Fibroblast of skin of abdomen (primary cell): ENCODE results near the gene CASR.

Experiments
- DNase-seq: peaks from one replicate; pipeline ENCODE4 v3.0.0-alpha.2; 2013

CASR gene

GRCh38 chr3:122310361-122310760 is 126.9 kb downstream of the CASR start:
- DNase-seq = no peak

- no peak for DNase-seq
Observed at GRCh38 chr3:122312826-122313225, 129.4 kb downstream of the CASR start.

DNA sequence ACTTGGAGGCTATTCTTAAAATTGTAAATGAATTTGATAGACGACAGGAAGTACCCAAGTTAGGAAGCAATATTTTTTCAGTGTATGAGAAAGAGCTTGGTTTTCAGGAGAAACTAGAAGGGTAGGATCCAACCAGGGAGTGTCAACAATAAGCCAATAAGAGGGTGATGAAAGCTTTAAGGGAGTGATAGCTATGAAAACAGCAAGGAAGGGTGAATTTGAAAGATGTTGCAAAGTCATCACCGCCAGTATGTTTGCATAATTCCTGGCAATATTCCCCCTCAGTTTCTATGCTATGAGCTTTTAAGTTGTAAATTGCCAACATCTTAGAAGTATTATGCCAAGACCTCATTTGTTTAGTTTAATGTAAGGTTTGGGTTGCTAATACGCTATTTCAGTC is 129.8 kb downstream of the CASR start:
- DNase-seq = no peak

DNA sequence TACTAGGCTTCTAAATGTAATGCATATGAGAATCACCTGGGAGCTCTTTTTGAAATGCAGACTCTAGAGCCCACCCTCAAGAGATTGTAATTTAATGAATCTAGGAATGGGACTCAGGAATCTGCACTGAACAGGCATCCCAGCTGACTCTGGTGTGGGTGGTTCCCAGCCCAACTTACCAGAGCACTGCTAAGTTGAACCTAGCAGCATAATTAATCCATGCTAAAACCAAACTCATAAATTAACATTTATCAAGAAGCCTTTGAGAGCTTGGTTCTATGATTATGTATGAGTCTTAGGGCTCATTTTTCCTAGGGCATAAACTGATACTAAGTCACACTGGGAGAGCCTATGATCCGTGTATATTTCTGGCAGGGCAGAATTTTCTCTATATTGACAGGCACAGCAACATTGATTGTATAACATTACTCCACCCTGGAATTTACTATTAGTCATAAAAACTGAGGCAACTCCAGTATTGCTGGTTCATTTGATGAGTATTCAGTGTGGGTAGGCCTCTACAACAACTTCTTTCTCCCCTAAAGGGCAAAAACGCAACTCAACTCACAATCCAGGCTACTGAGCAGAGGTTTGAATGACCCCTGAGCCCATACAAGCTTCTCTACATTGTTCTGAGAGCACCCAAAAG is 130.9 kb downstream of the CASR start:
- DNase-seq = no peak

DNA sequence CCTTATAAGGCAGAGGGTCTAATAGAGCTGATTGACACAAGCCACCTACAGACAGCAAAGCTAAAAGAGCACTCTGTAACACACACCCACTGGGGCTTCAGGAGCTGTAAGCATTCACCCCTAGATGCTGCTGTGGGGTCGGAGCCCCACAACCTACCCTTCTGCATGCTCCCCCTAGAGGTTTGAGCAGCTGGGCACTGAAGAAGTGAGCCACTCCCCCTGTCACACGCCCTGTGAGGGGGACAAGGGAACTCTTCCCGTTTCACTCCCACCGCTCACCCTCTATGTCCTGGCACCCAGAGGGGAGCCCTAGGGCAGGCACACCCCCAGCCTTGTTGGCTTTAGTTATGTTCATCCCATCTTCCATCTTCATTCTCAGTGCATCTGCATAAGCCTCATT is 132.2 kb downstream of the CASR start:
- DNase-seq = no peak

DNA sequence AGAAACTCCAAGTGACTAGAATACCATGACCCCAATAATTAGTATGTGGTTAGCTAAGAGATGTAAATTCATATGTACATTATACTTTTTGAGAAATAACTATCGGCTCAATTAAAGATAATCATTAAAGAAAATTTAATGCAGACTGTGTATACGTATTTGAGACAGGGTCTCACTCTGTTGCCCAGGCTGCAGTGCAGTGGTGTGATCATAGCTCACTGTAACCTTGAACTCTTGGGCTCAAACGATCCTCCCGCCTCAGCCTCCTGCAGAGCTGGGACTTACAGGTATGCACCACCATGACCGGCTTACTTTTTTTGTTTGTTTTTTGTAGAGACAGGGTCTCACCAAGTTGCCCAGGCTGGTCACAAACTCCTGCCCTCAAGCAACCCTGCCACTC is 132.9 kb downstream of the CASR start:
- DNase-seq = no peak

GRCh38 chr3:122318620-122319019 is 135.2 kb downstream of the CASR start:
- DNase-seq = no peak

GRCh38 chr3:122322095-122323075 is 138.9 kb downstream of the CASR start:
- DNase-seq = no peak

GRCh38 chr3:122324871-122325323 is 141.4 kb downstream of the CASR start, which contains the start of gene CSTA:
Gene CSTA, plus strand, starts transcription at chr3:122325248. Its CDS starts 45 bp downstream, at chr3:122325293.
- DNase-seq = no peak

DNA sequence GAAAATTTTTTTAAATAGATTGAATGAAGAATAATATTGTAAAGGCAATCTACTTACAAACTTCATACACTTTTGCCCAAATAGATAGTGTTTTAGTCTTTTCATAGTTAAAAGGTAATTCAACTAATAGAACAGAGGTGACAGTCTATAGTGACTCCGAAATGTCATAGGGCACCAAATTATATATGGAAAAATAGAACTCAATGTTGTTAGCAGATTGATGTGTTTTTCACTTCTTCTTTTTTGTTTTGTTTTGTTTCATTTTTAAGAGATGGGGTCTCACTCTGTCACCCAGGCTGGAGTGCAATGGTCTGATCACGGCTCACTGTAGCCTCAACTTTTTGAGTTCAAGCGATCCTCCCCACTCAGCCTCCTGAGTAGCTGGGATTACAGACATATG is 142.3 kb downstream of the CASR start:
- no peak for DNase-seq

GRCh38 chr3:122331886-122332285 is 148.4 kb downstream of the CASR start:
- DNase-seq = no peak

GRCh38 chr3:122332551-122332950 is 149.1 kb downstream of the CASR start:
- DNase-seq = no peak
